Activated T-cell treated with anti-CD3 and anti-CD28 coated beads, Interleukin-2, amount 50 U/mL, for 4 hours (primary cell): ENCODE data around the gene CACNA1C. TPM values are rescaled to one million over a fixed set of nuclear protein-coding genes. Genes with fewer than 3 reads are reported as not detected.

Source experiments
- ATAC-seq, 2 donors: fragments of 200-7000 bp; cut with Tn5 transposase; one replicate each; pipeline ENCODE4 v1.10.0; 2021
- DNase-seq: peaks from one replicate; pipeline ENCODE4 v3.0.0-alpha.2; 2020
- H3K27me3 Mint-ChIP-seq: one replicate; pipeline ENCODE4 v1.8.0; 2021; ENCODE audit warnings: low read depth, mixed read lengths
- H3K36me3 Mint-ChIP-seq: one replicate; pipeline ENCODE4 v1.8.0; 2022; ENCODE audit warnings: mixed read lengths; ENCODE audit not compliant: insufficient read depth
- H3K4me1 Mint-ChIP-seq: one replicate; pipeline ENCODE4 v1.8.0; 2021; ENCODE audit warnings: low read depth, mixed read lengths
- H3K4me3 Mint-ChIP-seq: one replicate; pipeline ENCODE4 v1.8.0; 2021; ENCODE audit warnings: mild to moderate bottlenecking, moderate library complexity, mixed read lengths
- H3K9me3 Mint-ChIP-seq: one replicate; pipeline ENCODE4 v1.8.0; 2021; ENCODE audit warnings: mixed read lengths
- total RNA-seq, 3 donors: library from RNA; stranded (reverse); gene quantifications; one replicate each; pipeline ENCODE4 v1.2.1, GENCODE V29; 2021

Gene CACNA1C
- total RNA-seq, 3 donors from 2014 or later: 0.03 to 0.08 (median 0.03) TPM

DNA sequence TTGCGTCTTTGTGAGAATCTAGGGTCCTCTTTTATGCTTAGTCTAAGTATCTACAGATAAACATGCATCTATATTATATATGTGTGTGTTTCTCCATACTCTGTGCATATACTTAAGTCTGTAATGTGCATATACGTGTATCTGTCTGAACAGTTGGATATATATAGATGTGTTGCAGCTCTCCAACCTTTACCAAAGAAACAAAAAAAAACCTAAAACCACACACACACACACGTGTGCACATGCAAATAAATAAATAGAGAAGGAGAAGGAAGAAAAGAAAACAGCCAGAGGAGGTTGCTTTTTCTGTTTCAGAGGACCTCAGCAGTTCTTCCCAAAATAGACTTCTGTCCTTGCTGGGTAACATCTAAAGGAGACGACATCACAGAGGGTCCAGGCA, 244.9 kb downstream of the CACNA1C start:
- H3K36me3 Mint-ChIP-seq: no peaks in the 10 kb centered on the region
- H3K4me3 Mint-ChIP-seq: no peak overlapping the region
- peaks cover 11% of the 10 kb centered on the region for H3K4me1 Mint-ChIP-seq
- no peaks in the 10 kb centered on the region for H3K9me3 Mint-ChIP-seq
- H3K27me3 Mint-ChIP-seq: no peaks in the 10 kb centered on the region
- DNase-seq (no peak), ATAC-seq (no peak)

DNA sequence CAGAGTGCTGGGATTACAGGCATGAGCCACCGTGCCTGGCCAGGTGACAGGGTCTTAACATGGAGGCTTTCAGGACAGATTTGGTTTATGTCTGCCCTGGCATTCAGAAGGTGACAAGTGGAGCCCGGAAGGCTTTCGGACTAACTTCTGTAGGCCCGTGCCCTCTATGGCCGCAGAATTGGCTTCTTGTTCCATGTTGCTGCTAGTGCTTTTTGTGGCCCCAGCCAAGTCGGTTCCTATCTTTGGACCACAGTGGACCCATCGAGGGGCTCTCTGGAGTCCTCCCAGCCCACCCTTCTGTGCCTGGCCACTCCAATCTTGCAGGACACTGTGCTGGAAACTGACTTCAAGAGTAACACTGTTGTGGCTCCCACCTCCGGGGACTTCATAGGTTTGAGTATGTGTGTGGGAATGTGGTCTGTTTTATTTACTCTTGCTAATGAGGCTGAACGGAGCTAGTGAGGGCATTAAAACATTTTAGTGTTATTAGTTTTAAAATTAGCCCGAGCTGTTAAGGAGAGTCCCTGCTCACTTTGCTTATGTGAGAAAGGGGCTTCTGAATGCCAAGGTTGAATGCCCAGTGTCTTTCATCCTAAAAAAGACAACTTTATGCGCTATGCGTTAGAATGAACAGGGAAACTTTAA, 245.9 kb downstream of the CACNA1C start:
- ATAC-seq (no peak), DNase-seq (no peak)
- H3K9me3 Mint-ChIP-seq: no peaks in the 10 kb centered on the region
- H3K27me3 Mint-ChIP-seq: peaks cover 2% of the 10 kb centered on the region
- H3K36me3 Mint-ChIP-seq: no peaks in the 10 kb centered on the region
- H3K4me3 Mint-ChIP-seq: no peak overlapping the region
- H3K4me1 Mint-ChIP-seq: peaks cover 11% of the 10 kb centered on the region

DNA sequence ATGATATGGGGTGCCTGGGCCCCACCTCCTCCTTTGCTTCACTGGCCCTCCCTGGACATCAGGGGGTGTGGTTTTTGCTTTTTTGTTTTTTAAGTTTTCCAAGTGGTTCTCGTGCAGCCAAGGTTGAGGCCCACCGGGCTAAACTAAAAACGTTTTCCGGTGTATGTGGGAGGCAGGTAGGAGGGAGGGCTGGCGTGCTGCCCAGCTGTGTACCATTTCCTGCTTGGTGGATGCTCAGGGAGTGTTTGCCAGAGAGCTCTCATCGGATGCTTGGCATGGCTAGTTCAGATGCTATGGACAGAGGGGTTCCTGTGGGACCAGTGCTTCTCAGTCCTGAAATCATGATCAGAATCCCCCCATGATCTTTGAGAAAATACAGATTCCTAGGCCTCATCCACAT, 246.4 kb downstream of the CACNA1C start:
- DNase-seq (no peak), ATAC-seq (no peak)
- no peaks in the 10 kb centered on the region for H3K36me3 Mint-ChIP-seq
- no peak overlapping the region for H3K4me3 Mint-ChIP-seq
- no peaks in the 10 kb centered on the region for H3K9me3 Mint-ChIP-seq
- peaks cover 4% of the 10 kb centered on the region for H3K27me3 Mint-ChIP-seq
- peaks cover 9% of the 10 kb centered on the region for H3K4me1 Mint-ChIP-seq

GRCh38 chr12:2300168-2300567, 247.4 kb downstream of the CACNA1C start:
- peaks cover 5% of the 10 kb centered on the region for H3K4me1 Mint-ChIP-seq
- H3K36me3 Mint-ChIP-seq: no peaks in the 10 kb centered on the region

GRCh38 chr12:2300886-2301285, 248.1 kb downstream of the CACNA1C start:
- no peaks in the 10 kb centered on the region for H3K36me3 Mint-ChIP-seq
- ATAC-seq: no peak
- H3K4me1 Mint-ChIP-seq: peaks cover 3% of the 10 kb centered on the region
- no peak overlapping the region for H3K4me3 Mint-ChIP-seq
- no peaks in the 10 kb centered on the region for H3K9me3 Mint-ChIP-seq
- DNase-seq: no peak
- H3K27me3 Mint-ChIP-seq: peaks cover 4% of the 10 kb centered on the region

More at GRCh38 chr12:2300168-2300567, 247.4 kb downstream of the CACNA1C start:
- DNase-seq (no peak), ATAC-seq (no peak)
- H3K9me3 Mint-ChIP-seq: no peaks in the 10 kb centered on the region
- no peak overlapping the region for H3K4me3 Mint-ChIP-seq
- H3K27me3 Mint-ChIP-seq: peaks cover 4% of the 10 kb centered on the region

DNA sequence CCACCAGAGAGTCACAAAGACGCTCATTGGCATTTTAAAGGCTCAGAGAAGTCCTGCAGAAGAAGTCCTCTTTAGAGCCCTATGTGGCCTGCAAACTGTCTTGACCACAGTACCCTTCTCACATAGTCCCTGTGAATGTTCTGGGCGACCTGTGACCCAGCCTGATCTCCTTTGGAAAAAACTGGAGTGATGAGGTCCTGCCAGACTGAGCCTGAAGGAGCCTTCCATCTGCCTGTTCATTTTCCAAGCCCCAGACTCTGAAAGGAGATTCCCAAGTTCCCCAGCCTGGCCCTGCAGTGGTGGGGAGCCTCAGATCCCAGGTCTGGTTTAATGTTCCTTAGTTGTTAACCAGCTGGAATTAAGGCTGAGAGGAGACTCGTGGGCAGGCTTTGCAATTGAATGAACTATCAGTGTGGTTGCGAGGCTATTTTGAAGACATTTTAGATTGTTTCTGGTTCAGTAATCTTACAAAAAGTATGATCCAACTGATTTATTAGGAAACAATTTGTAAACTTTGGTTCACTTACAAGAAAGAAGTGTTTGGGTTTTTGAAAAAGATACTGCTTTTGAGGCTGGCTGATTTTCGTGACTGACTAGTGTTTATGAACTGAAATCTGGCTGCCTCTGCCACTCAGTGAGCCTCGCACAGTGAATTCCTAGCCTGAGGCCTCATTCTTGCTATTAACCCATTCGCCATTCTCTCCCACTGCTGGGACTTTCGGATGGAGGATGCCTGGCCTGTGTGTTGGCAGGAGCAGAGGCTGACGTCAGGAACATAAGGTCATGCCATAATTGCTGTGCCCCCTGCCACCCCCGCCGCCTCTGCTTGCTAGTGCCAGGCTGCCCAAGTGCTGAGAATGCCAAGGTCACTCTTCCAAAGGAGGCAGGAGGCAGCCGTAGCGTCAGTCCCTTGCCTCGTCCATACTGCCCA, 249.0 kb downstream of the CACNA1C start:
- no peaks in the 10 kb centered on the region for H3K36me3 Mint-ChIP-seq
- no peak for ATAC-seq

GRCh38 chr12:2302711-2303580, 250.2 kb downstream of the CACNA1C start:
- ATAC-seq: no peak
- H3K27me3 Mint-ChIP-seq: peaks cover 4% of the 10 kb centered on the region
- no peaks in the 10 kb centered on the region for H3K36me3 Mint-ChIP-seq
- H3K4me1 Mint-ChIP-seq: peaks cover 3% of the 10 kb centered on the region
- no peaks in the 10 kb centered on the region for H3K9me3 Mint-ChIP-seq
- no peak overlapping the region for H3K4me3 Mint-ChIP-seq
- no peak for DNase-seq

More for the DNA sequence above, 249.0 kb downstream of the CACNA1C start:
- Mint-ChIP-seq H3K9me3 (no peaks in the 10 kb centered on the region), H3K4me1 (peaks cover 3% of the 10 kb centered on the region), H3K4me3 (no peak overlapping the region), H3K27me3 (peaks cover 4% of the 10 kb centered on the region)
- DNase-seq: no peak

GRCh38 chr12:2304223-2304622, 251.4 kb downstream of the CACNA1C start:
- H3K4me3 Mint-ChIP-seq: no peak overlapping the region
- peaks cover 2% of the 10 kb centered on the region for H3K4me1 Mint-ChIP-seq
- no peaks in the 10 kb centered on the region for H3K36me3 Mint-ChIP-seq
- H3K9me3 Mint-ChIP-seq: no peaks in the 10 kb centered on the region
- ATAC-seq (no peak), DNase-seq (no peak)
- H3K27me3 Mint-ChIP-seq: peaks cover 4% of the 10 kb centered on the region

DNA sequence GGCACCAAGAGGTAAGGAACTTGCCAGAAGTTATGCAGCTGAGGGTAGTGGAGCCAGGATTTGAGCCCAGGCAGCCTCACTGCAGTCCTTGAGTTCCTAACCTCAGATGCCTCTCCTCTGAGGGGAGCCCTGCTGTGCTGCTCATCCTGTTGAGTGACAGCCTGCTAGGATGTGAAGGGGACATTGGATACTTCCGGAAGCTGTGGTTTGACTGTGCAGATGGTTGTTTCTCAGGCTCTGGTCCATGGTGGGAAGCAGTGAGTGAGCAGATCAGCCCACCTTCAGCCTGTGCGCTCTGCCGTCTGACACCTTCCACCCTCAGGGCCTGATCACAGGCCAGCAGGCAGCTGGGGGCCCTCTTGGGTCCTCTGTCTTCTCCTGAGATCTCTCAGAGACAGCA, 253.2 kb downstream of the CACNA1C start:
- H3K9me3 Mint-ChIP-seq: no peaks in the 10 kb centered on the region
- peaks cover 4% of the 10 kb centered on the region for H3K27me3 Mint-ChIP-seq
- no peak overlapping the region for H3K4me3 Mint-ChIP-seq
- no peaks in the 10 kb centered on the region for H3K36me3 Mint-ChIP-seq
- DNase-seq (no peak), ATAC-seq (no peak)
- H3K4me1 Mint-ChIP-seq: no peaks in the 10 kb centered on the region

- DNase-seq (no peak), ATAC-seq (no peak)
- H3K9me3 Mint-ChIP-seq: no peaks in the 10 kb centered on the region
- H3K4me1 Mint-ChIP-seq: no peaks in the 10 kb centered on the region
- H3K4me3 Mint-ChIP-seq: no peak overlapping the region
- H3K36me3 Mint-ChIP-seq: no peaks in the 10 kb centered on the region
- H3K27me3 Mint-ChIP-seq: peaks cover 4% of the 10 kb centered on the region
These were observed 253.9 kb downstream of the CACNA1C start for GRCh38 chr12:2306735-2307134.

GRCh38 chr12:2307550-2307949, 254.8 kb downstream of the CACNA1C start:
- Mint-ChIP-seq H3K36me3 (no peaks in the 10 kb centered on the region), H3K9me3 (no peaks in the 10 kb centered on the region), H3K4me3 (no peak overlapping the region), H3K27me3 (peaks cover 4% of the 10 kb centered on the region), H3K4me1 (no peaks in the 10 kb centered on the region)
- no peak for ATAC-seq
- no peak for DNase-seq

DNA sequence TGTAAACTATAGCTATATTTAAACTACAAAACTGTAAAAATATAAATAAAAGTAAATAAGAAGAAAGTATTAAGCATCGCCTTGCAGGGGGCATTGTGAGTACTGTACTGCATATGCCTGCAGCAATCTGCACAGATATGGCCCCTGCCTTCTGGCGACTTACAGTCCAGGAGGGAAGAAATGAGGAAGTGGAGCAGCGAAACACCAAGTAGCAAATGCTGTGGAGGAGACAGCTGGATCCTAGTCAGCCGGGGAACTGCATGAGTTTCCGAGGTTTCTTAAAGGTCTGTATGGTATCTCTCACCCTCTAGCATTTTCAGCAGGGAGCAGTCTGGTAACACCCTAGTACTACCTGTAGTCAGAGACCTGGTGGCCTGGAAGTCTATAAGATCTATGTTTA, 256.9 kb downstream of the CACNA1C start:
- Mint-ChIP-seq H3K4me3 (no peak overlapping the region), H3K36me3 (no peaks in the 10 kb centered on the region), H3K9me3 (no peaks in the 10 kb centered on the region), H3K27me3 (no peaks in the 10 kb centered on the region), H3K4me1 (no peaks in the 10 kb centered on the region)
- DNase-seq (no peak), ATAC-seq (no peak)

DNA sequence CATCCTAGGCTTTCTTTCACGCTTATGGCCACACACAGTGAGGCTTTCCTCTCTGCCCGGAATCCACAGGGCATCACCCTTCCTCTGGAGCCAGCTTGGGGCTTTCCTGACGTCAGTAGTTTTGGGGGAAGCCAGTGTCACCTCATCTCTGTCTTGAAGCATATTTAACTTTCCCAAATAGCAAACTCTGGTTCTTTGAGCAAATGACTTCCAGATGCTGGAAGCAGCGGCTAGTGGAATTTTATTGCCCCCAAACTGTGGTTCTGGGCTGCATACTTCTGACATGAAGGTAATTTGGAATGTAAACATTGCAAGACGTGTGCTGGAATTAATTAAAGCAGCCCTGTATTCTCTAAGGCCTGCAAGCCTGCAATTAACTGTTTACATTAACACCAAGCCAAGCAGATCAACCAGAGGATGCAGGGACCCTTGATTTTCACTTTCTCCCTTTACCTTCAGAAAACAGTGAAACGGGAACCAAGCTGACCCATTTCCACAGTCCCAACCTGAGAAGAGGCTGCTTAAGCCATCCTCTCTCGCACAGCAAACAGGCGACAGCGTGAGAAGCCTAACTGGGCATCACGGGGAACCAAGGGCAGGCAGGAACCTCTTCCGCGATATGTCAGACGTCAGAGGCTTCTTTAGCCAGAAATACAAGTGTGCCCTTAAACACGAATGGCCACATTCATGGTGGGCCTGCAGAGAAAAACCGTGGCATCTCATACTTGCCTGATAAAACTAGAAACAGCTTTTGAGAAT, 258.4 kb downstream of the CACNA1C start:
- Mint-ChIP-seq H3K27me3 (no peaks in the 10 kb centered on the region), H3K4me3 (no peak overlapping the region), H3K4me1 (no peaks in the 10 kb centered on the region), H3K36me3 (no peaks in the 10 kb centered on the region), H3K9me3 (no peaks in the 10 kb centered on the region)
- ATAC-seq (no peak), DNase-seq (no peak)

GRCh38 chr12:2312175-2312574, 259.4 kb downstream of the CACNA1C start:
- DNase-seq: no peak
- no peaks in the 10 kb centered on the region for H3K27me3 Mint-ChIP-seq
- no peak overlapping the region for H3K4me3 Mint-ChIP-seq
- ATAC-seq: no peak
- no peaks in the 10 kb centered on the region for H3K9me3 Mint-ChIP-seq
- H3K4me1 Mint-ChIP-seq: no peaks in the 10 kb centered on the region
- H3K36me3 Mint-ChIP-seq: no peaks in the 10 kb centered on the region
